Astrocyte of the cerebellum (primary cell): ENCODE data around the gene ALKBH6.
A peak's percentile ranks its signal among the peaks of the same experiment; 100 is the strongest.

Experiments
- DNase-seq: peaks from one replicate; pipeline ENCODE4 v3.0.0-alpha.2; 2011; ENCODE audit warnings: low read depth
- H3K4me3 ChIP-seq: 2 replicates; pipeline ENCODE4 v1.5.1; 2011; ENCODE audit warnings: mild to moderate bottlenecking, low read depth, low read length, moderate library complexity
- in situ Hi-C: cut with HindIII; loops from 2 replicates; pipeline ENCODE4 v1.10.0; 2017; ENCODE audit warnings: low sequenced_read_pairs
- TF ChIP-seq, protein P1 (sequence below): IDR thresholded peaks from 2 replicates; pipeline ENCODE4 v1.5.1; 2012; ENCODE audit warnings: low read length, low read depth, moderate library complexity, mild to moderate bottlenecking; ENCODE audit errors: missing control alignments

The ALKBH6 gene

GRCh38 chr19:36014012-36014924 lies at the start of gene ALKBH6:
TSS of gene ALKBH6 (minus strand) at chr19:36014213. CDS start at chr19:36013397, 816 bp downstream.
- in situ Hi-C loops, result no loop called here
- peak; percentile 96 for DNase-seq
- TF ChIP-seq, protein P1, sequence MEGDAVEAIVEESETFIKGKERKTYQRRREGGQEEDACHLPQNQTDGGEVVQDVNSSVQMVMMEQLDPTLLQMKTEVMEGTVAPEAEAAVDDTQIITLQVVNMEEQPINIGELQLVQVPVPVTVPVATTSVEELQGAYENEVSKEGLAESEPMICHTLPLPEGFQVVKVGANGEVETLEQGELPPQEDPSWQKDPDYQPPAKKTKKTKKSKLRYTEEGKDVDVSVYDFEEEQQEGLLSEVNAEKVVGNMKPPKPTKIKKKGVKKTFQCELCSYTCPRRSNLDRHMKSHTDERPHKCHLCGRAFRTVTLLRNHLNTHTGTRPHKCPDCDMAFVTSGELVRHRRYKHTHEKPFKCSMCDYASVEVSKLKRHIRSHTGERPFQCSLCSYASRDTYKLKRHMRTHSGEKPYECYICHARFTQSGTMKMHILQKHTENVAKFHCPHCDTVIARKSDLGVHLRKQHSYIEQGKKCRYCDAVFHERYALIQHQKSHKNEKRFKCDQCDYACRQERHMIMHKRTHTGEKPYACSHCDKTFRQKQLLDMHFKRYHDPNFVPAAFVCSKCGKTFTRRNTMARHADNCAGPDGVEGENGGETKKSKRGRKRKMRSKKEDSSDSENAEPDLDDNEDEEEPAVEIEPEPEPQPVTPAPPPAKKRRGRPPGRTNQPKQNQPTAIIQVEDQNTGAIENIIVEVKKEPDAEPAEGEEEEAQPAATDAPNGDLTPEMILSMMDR, result no peak
- H3K4me3 ChIP-seq, result peak within 1 kb of the TSS; percentile 92

GRCh38 chr19:36061367-36061766 lies 47.4 kb upstream of the ALKBH6 start:
- no peak overlapping the region for H3K4me3 ChIP-seq
- DNase-seq, result no peak
- TF ChIP-seq, protein P1, result no peak
- in situ Hi-C loops, result no loop called here

DNA sequence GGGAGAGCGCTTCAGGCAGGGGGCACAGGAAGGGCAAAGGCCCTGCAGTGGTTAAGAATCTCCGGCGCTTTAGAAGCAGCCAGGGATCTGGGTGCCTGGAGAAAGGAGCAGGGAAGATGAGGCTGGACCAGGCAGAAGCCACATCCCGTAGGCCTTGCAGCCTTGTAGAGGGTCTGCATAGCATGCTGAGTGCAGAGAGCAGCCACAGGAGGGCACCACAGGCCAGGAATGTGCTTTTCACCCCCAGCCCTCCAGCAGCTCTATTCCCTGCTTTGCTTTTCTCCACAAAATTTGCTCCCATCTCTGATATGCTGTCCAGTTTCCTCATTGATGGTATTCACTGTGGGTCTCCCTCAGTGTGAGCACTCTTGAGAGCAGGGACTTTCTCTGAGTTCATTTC lies 46.4 kb upstream of the ALKBH6 start:
- peak; percentile 40 for DNase-seq

GRCh38 chr19:36059180-36059910 lies 45.3 kb upstream of the ALKBH6 start:
- no peak overlapping the region for H3K4me3 ChIP-seq
- TF ChIP-seq, protein P1, result no peak
- in situ Hi-C loops, result no loop called here
- DNase-seq, result no peak

More for the DNA sequence above, 46.4 kb upstream of the ALKBH6 start:
- TF ChIP-seq, protein P1, result peak; percentile 81
- in situ Hi-C loops, result no loop called here
- H3K4me3 ChIP-seq, result no peak overlapping the region

DNA sequence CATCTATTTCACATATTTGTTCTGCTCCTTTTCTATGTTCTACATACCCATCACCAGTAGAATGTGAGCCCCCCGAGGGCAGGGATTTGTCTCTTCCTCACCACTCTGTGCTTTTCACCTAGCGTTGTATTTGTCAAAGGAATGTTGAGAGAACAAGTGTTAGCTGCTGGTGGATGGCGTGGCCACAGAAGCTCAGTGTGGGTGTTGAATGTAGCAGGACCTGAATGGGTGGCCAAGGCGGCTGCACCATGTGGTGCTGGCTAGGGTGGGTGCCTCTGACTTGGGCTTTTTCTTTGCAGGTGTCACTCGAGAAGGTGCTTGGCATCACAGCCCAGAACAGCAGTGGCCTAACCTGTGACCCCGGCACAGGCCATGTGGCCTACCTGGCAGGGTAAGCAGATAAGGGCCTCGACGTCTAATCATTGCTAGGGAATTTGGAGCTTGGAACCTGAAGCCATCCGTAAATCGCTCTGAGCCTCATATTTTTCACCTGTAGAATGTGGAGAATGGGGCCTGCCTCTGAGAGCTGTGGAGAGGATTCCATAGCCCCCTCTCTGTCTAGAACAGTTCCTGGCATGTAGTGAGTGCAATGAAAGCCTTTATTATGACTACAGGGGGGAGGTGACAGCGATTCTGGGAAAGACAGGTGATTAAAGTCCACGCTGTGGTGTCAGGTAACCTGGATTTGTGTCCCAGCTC lies 44.6 kb upstream of the ALKBH6 start:
- TF ChIP-seq, protein P1, result no peak
- DNase-seq, result no peak
- in situ Hi-C loops, result no loop called here
- H3K4me3 ChIP-seq, result no peak overlapping the region
